ENCODE data around the gene PRLR. TPM values are rescaled to one million over a fixed set of nuclear protein-coding genes. Genes with fewer than 3 reads are reported as not detected.

Gene PRLR
- total RNA-seq, 1 donor from 2014 or later = under 0.01 TPM

DNA sequence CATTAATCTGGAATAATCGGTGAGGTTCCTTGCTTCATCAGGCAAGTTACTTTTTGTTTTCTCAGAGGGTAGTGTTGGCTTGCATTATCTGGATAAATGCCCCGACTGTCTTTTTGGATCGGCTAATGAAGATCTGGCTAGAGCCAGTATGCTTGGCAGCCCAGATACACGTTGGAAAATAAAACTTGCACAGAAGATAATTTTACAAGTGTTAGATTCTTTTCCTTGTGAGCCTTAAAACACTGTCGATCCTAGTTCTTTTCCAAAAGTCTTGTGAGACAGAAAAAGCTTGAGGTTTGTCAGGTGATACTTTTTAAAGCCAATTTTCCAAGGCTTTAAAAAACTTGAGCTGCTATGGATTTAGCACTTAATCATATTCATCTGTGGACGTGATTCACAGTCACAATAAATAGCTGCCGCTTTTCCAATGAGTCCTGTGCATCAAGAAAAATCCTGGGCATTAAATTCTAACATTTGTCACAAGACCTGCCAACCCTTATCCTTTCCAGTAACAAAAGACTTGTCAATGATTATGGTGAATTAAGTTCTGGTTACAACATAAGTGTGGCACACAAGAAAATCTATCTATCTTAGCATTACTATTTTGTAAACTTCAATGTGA lies 68.5 kb downstream of the PRLR start:
- DNase-seq (ENCODE audit: low read depth in 2 of 2) = no peak

DNA sequence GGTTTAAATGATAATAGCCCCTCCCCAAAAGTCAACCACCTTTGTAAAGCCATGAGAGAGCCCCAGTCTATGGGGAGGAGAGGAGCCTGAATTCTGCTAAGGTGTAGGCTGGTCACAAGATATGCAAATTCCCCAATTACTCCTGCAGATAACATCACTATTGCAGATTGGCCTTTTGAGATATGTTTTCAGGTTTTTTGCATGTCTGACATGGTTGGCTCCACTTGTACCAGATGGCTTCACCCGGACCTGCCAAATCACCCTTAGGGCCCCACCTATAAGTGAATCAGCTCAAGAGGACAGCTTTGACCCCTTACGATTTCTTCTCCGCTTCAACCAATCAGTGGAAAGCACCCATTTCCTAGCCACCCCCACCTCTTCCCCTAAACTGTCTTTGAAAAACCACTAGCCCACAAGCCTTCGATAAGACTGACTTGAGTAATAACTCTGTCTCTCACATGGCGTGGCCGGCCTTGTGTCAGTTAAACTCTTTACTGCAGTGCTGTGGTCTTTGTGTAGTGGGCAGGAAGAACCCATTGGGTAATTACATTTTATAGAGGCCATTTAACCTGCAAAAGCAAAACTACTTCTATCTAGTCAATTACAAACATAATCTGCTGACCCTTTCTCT lies 69.7 kb downstream of the PRLR start:
- no peak for DNase-seq (ENCODE audit: low read depth in 2 of 2)

- no peak for DNase-seq (ENCODE audit: low read depth in 2 of 2)
These were observed 70.9 kb downstream of the PRLR start for GRCh38 chr5:35159370-35159742.

DNA sequence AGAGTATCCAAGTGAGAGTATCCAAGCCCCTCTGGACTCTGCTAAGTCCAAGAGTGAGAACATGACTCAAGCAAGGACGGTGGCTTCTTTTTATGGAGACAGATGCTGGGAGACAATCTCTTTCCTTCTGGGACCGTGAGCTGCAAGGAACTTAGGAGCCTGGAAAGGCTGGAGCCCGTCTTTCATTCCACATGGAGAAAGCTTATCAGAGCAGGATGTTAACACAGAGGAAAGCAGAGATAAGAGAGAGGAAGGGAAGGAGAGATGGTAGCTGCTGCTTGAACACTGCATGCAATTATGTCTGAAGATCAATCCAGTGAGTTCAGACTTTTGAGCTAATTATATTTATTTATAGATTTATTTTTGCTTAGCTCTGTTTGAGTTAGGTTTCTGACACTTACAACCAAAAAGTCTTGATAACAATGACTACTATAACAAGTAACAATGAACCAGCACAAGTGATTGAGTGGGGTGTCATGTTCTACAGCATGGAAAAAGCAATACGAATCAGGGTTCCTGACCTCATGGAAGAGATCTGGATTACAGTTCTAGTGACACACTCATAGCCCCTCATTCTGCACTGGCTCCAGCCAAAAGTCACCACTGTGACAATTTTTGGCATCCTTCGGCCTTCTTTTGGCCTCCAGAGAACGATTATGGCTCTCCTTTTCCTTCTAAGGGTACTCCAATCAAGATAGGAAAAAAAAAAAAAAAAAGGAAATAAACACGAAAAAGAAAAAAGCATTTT lies 71.5 kb downstream of the PRLR start:
- no peak for DNase-seq (ENCODE audit: low read depth in 2 of 2)

- DNase-seq (ENCODE audit: low read depth in 2 of 2) = no peak
These were observed 72.1 kb downstream of the PRLR start for GRCh38 chr5:35158204-35158603.

DNA sequence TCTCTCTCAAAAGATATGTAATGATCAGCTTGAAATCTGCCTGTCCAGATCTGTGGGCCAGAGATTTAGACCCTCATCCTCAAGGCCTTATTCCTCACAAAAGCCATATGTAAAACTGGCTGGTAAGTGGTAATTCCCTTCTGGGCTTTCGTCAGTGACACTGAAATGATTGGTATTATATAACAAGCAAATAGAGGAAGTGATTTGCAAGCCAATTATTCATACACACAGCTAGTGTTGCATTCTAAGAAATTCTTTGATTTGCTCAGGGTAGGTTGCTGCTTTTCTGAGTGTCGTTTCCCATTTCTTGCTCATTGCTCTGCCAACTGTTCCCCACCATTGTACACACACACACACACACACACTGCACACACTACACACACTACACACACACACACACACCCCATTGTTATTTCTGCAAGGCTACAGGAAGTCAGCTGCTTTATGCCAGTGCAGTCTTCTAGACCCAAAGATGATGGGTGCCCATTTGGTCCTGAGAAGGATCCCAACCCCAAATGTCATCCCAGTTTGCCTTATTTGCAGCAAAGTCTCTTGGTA lies 76.8 kb downstream of the PRLR start:
- DNase-seq (ENCODE audit: low read depth in 2 of 2) = no peak

DNA sequence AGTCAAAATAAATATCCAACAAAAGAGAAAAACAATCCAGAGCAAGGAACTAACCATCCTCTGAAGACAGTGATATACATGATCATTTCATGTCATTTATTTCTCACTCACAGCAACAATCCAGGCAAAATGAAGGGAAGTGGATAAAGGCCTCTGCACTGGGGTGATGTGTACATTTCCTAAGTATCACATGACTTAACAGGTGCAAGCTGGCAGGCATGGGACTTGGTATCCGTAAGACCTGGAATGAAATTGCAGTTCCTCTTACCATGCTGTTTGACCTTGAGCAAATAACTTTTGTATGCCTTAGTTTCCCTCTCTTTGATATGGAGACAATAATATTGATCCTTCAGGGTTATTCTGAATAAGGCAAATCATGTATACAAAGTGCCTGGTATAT lies 77.6 kb downstream of the PRLR start:
- no peak for DNase-seq (ENCODE audit: low read depth in 2 of 2)

DNA sequence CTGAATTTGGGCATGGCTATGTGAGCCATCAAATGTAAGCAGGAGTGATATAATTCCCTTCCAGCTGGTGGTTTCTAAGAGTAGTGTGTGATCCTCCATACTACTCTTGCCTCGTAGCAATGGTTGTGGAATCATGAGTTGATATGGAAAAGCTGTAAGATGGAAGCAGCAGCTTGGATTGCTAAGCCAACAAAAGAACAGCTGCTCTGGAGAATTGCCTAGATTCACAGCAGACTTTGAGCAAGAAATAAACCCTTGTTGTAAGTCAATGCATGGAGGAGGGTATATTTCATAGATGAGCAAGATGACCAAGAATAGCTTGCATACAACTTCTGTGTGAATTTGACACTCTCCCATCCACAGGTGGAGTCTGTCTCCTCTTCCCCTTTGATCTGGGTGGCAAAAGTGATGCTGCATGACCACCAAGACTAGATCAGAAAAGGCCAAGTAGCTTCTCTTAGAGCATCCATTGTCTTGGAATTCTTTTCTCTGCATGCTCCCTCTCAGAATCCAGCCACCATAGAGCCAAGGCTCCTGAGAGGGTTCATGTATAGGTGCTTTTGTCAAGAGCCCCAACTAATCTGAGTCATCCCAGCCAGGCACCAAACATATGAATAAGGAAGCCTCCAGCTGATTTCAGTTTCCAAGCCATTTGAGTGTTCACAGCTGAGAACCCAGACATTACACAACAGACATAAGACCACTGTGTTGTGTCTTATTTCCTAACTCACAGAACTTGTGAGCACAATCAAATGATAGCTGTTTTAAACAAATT lies 79.0 kb downstream of the PRLR start:
- DNase-seq (ENCODE audit: low read depth in 2 of 2) = no peak

DNA sequence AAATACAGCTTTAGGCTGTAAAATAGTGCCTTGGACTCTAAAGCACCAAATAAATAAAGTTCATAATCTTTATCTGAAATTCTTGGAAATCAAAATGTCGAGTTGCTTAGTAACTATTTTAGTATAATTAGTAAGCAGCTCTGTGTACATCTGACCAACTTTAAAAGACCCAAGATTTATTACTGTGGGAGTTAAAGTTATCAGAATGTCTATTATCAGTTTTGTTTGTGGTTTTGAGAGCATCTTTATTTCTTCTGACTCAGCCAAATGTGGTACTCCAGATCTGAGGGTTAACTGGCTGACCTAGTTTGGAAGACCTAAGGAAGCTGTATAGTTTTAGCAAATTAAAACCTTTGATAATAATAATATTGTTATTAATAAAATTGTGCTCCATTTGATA lies 81.2 kb downstream of the PRLR start:
- DNase-seq (ENCODE audit: low read depth in 2 of 2) = no peak

DNA sequence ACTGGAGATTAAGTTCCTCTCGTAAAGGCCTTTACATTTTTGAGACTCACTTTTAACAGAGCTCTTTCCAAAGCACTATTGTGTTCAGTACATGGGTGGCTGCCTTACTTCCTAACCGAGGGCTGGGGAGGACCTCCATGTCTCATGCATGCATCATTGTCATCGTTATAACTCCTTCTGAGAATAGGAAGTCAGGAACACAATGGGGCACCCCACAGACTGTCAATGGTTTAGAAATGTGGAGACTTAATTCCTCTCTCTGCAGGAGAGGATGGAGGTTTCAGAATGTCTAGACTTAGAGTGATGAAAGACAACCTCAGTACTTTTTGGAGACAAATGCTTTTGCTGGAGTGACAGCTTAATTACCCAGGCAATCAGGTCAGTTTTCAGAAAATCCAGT lies 83.9 kb downstream of the PRLR start:
- no peak for DNase-seq (ENCODE audit: low read depth in 2 of 2)

DNA sequence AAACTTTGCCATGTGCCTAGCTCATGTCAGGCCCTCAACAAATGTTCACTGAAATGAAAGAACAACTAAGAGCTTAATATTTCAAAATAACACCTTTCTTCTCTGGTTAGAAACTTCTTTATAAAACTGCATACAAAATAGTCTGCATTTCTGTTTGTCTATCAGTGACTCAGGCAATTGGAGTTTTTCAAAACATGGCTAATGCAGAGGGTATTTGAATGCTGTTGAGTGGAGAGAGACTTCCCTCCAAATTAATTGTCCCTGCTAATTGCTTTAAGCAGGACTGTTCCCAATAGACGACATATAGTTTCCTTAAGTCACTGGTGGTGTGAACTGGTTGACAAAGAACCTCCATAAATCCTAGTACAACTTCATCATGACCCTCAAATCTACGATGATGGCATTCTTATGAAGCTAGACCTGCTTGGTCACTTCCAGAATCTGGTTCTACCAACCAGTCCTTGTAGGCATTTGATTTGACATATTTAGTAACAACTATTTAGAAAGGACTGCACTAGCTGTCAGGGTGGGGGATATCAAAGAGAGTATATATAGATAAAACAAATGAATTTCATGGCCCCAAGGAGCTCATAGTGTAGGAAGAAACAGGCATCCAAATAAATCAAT lies 84.5 kb downstream of the PRLR start:
- no peak for DNase-seq (ENCODE audit: low read depth in 2 of 2)

GRCh38 chr5:35145012-35145411 lies 85.3 kb downstream of the PRLR start:
- no peak for DNase-seq (ENCODE audit: low read depth in 2 of 2)

- DNase-seq (ENCODE audit: low read depth in 2 of 2) = no peak
These were observed 86.4 kb downstream of the PRLR start for GRCh38 chr5:35143841-35144240.

- DNase-seq (ENCODE audit: low read depth in 2 of 2) = no peak
These were observed 88.5 kb downstream of the PRLR start for GRCh38 chr5:35141739-35142138.

GRCh38 chr5:35138232-35138631 lies 92.1 kb downstream of the PRLR start:
- DNase-seq (ENCODE audit: low read depth in 2 of 2) = no peak

GRCh38 chr5:35136386-35136785 lies 93.9 kb downstream of the PRLR start:
- no peak for DNase-seq (ENCODE audit: low read depth in 2 of 2)

DNA sequence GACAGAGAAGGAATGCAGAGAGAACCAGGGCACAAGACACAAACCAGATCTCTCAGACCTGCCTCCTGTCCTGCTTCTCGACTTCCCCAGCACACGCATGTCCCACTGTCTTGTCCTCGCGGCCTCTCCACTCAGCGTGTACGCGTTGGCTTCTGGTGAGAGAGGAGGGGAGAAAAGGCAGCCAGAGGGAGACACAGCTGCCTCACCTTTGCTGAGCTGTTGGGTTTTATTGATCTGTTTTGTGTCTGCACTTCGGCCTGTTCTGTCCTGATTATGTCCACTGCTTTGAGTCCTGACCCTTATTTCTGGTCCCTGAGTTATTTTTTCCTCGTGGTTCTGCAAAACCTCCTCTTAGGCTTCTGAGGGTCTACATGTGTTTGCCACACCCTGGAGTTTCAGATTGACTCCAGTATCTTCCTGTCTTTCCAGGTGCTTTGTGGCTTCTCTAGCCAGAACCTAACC lies 95.0 kb downstream of the PRLR start:
- no peak for DNase-seq (ENCODE audit: low read depth in 2 of 2)

DNA sequence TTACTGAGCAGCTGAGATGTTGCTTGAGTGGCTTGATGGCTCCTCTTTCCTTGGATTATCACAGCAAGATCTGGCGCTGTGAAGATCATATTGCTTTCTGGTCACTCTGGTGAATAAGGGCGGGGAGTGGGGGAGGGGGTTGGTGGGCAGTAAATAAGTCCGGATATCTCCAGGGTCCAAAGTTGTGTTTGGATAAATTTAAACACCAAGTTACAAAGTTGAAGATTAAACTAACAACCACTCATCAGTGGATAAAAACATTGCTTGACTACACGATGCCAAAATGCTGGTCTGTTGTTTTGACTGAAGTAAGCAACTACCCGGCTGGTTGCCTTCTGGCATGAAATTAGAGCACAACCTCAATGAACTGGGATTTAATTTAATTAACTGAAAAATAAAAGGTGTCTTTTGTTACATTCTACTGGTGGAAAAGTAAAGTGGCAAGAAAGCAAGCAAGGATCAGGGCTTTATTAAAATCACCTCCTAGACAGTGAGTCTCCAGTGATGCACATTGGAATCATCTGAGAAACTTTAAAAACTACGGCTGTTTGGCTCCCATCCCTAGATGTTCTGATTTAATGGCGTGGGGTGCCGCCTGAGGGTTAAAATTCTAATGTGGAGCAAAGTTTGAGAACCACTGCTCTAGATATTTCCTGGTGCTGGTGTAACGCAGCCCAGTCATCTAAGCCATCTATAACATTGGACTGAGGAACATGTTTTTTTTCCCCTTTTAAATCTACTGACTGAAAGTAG lies 95.8 kb downstream of the PRLR start:
- DNase-seq (ENCODE audit: low read depth in 2 of 2) = no peak

DNA sequence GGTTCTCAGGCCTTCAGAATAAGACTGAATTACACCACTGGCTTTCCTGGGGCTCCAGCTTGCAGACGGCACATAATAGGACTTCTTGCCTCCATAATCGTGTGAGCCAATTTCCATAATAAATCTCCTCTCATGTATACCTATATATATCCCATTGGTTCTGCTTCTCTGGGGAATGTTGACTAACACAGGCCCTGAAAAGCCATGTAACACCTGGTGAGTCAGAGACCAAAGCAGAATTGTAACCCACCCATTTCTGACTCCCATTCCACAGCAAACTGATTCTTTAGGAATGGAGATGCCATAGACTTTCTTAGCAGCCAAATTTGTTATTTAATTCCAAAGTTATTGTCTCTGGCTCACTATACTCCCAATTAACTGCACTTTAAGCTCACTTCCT lies 97.1 kb downstream of the PRLR start:
- no peak for DNase-seq (ENCODE audit: low read depth in 2 of 2)

- DNase-seq (ENCODE audit: low read depth in 2 of 2) = no peak
These were observed 98.6 kb downstream of the PRLR start for GRCh38 chr5:35131723-35132122.
